Central memory CD4-positive, alpha-beta T cell (primary cell): Measurements from ENCODE around the gene GBP1.

ENCODE experiments used
- DNase-seq: peaks from one replicate; pipeline ENCODE4 v3.0.0; 2022

GBP1 gene

GRCh38 chr1:89005286-89006151, 59.5 kb downstream of the GBP1 start:
- no peak for DNase-seq
